SU-DHL-6 (cell line): Measurements from ENCODE around the gene PTPRG.

Experiments used
- H2AFZ ChIP-seq: fragments of 200-600 bp; sonication (generic); 2 replicates; pipeline ENCODE4 v1.6.1; 2014; ENCODE audit warnings: low read depth, mild to moderate bottlenecking, moderate library complexity, mixed read lengths, antibody characterized with exemption, low read length; ENCODE audit not compliant: severe bottlenecking
- H3F3A ChIP-seq: fragments of 200-600 bp; shearing (Covaris generic); 2 replicates; pipeline ENCODE4 v1.6.0; 2016; ENCODE audit warnings: antibody characterized with exemption, mild to moderate bottlenecking; ENCODE audit not compliant: insufficient read depth
- H3K27ac ChIP-seq: fragments of 200-600 bp; sonication (generic); 2 replicates; pipeline ENCODE4 v1.5.1; 2016; ENCODE audit warnings: low read depth, mild to moderate bottlenecking, low read length, moderate library complexity, mixed read lengths
- H3K27me3 ChIP-seq: fragments of 200-600 bp; sonication (generic), shearing (Covaris generic); 2 replicates; pipeline ENCODE4 v1.6.0; 2014; ENCODE audit warnings: mild to moderate bottlenecking, low read length
- H3K36me3 ChIP-seq: fragments of 200-600 bp; sonication (generic); 2 replicates; pipeline ENCODE4 v1.6.1; 2014; ENCODE audit warnings: mild to moderate bottlenecking, low read length, mixed read lengths
- H3K4me2 ChIP-seq: fragments of 300-600, 200-600 bp; shearing (Covaris generic), sonication (generic); 2 replicates; pipeline ENCODE4 v1.6.0; 2014; ENCODE audit warnings: low read length, low read depth, mild to moderate bottlenecking; ENCODE audit not compliant: poor library complexity, severe bottlenecking
- H3K4me3 ChIP-seq: fragments of 200-600 bp; sonication (generic); 2 replicates; pipeline ENCODE4 v1.5.1; 2014; ENCODE audit warnings: antibody characterized with exemption, low read length, mild to moderate bottlenecking, mixed read lengths; ENCODE audit not compliant: insufficient read depth, poor library complexity, severe bottlenecking
- H3K79me2 ChIP-seq: fragments of 200-600 bp; sonication (generic); 2 replicates; pipeline ENCODE4 v1.6.1; 2014; ENCODE audit warnings: mild to moderate bottlenecking, low read length, moderate library complexity; ENCODE audit not compliant: insufficient read depth
- H3K9ac ChIP-seq: fragments of 200-600 bp; sonication (generic); 2 replicates; pipeline ENCODE4 v1.7.0; 2014; ENCODE audit warnings: mild to moderate bottlenecking, low read length
- H3K9me2 ChIP-seq: fragments of 200-600 bp; sonication (generic); replicated peaks from 2 replicates; pipeline ENCODE4 v1.6.1; 2014; ENCODE audit warnings: low read length; ENCODE audit not compliant: insufficient read depth
- H3K9me3 ChIP-seq: fragments of 200-600 bp; sonication (generic); 2 replicates; pipeline ENCODE4 v1.6.1; 2014; ENCODE audit warnings: low read length, mixed read lengths; ENCODE audit not compliant: insufficient read depth
- H4K20me1 ChIP-seq: fragments of 200-600 bp; sonication (generic); 2 replicates; pipeline ENCODE4 v1.6.1; 2014; ENCODE audit warnings: low read depth, mild to moderate bottlenecking, antibody characterized with exemption, low read length, moderate library complexity, mixed read lengths
- CTCF ChIP-seq: fragments of 200-600 bp; sonication (generic); IDR thresholded peaks from one replicate; pipeline ENCODE4 v1.5.1; 2017; ENCODE audit warnings: antibody characterized with exemption, mild to moderate bottlenecking, low read length, moderate library complexity; ENCODE audit not compliant: insufficient read depth, poor library complexity, severe bottlenecking
- EZH2phosphoT487 ChIP-seq: fragments of 200-600 bp; sonication (generic), shearing (Covaris generic); conservative IDR thresholded peaks from 2 replicates; pipeline ENCODE4 v1.6.1; 2018; ENCODE audit warnings: mild to moderate bottlenecking, antibody characterized with exemption, low read length, moderate library complexity, mixed read lengths

The PTPRG gene

DNA sequence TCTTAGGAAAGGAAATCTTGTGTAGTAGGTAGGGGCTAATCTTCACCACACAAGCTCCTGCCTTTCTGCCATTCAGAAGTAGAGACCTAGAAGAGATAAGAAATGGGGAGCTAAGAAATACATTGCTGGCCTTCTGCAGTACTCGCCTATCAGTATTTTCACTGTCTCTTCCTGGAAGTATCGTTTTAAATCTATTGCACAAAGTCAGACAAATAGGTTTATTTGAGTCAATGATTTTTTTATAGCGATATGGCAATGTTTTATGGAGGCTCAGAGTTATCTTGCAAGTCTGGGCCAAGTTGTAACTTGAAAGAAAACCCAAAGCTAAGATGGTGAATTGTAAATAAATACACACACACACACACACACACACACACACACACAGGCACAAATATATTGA, 103.8 kb downstream of the PTPRG start:
- Histone ChIP-seq H3F3A (no peaks in the 10 kb centered on the region), H3K9ac (no peak overlapping the region), H3K4me3 (no peak overlapping the region), H3K36me3 (no peaks in the 10 kb centered on the region), H4K20me1 (no peaks in the 10 kb centered on the region), H3K79me2 (no peaks in the 10 kb centered on the region), H3K27me3 (no peaks in the 10 kb centered on the region), H3K27ac (no peak overlapping the region), H3K9me2 (no peaks in the 10 kb centered on the region), H2AFZ (no peak overlapping the region), H3K9me3 (no peaks in the 10 kb centered on the region), H3K4me2 (no peak overlapping the region)
- no peak for TF ChIP-seq EZH2phosphoT487
- no peak for TF ChIP-seq CTCF

GRCh38 chr3:61665987-61666386, 104.6 kb downstream of the PTPRG start:
- H3F3A ChIP-seq: no peaks in the 10 kb centered on the region
- H3K4me2 ChIP-seq: no peak overlapping the region
- H3K27ac ChIP-seq: no peak overlapping the region
- no peaks in the 10 kb centered on the region for H3K9me2 ChIP-seq
- no peaks in the 10 kb centered on the region for H3K9me3 ChIP-seq
- H3K79me2 ChIP-seq: no peaks in the 10 kb centered on the region
- H3K9ac ChIP-seq: no peak overlapping the region
- H2AFZ ChIP-seq: no peak overlapping the region
- no peaks in the 10 kb centered on the region for H3K27me3 ChIP-seq
- H4K20me1 ChIP-seq: no peaks in the 10 kb centered on the region
- no peaks in the 10 kb centered on the region for H3K36me3 ChIP-seq
- no peak for TF ChIP-seq CTCF
- no peak for TF ChIP-seq EZH2phosphoT487
- no peak overlapping the region for H3K4me3 ChIP-seq

DNA sequence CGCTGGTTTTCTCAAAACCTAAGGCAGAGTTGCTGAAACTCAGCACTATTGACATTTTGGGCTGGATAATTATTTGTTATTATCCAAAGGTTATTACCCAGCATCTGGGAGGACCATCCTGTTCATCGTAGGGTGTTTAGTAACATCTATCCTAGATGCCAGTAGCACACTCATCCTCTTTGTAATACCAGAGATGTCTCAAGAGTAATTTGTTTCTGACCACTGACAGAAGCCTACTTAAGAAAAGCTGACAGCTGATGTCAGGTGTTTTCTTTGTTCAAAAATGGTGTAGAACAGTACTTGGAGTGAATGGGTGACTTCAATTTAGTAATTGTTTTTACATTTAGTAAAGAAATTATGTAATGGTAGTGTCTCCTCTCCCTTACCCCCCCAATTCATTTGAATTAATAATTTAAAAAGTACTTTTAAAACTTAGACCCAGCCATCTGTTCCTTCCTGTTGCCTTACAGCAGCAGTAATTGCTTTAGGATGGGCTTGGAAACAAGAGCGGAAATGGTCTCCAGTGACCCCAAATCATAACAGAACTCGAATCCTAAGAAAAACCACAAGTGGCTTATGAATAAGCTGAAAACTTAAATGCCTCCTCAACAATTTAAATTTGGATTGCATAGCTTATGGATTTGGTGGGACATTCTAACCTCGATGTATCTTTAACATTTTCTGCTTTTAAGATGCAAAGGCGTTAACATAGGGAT, 105.4 kb downstream of the PTPRG start:
- Histone ChIP-seq H3K9me2 (no peaks in the 10 kb centered on the region), H3K79me2 (no peaks in the 10 kb centered on the region), H3K27me3 (no peaks in the 10 kb centered on the region), H3K9me3 (no peaks in the 10 kb centered on the region), H3F3A (no peaks in the 10 kb centered on the region), H3K36me3 (no peaks in the 10 kb centered on the region), H3K9ac (no peak overlapping the region), H4K20me1 (no peaks in the 10 kb centered on the region), H3K4me3 (no peak overlapping the region), H3K27ac (no peak overlapping the region), H3K4me2 (no peak overlapping the region), H2AFZ (no peak overlapping the region)
- TF ChIP-seq CTCF (no peak), EZH2phosphoT487 (no peak)
